H54 (cell line): ENCODE data around the gene STPG4.

Experiments used
- DNase-seq: peaks from one replicate; pipeline ENCODE4 v3.0.0; 2011; ENCODE audit warnings: low spot score, mixed read lengths; ENCODE audit not compliant: insufficient read length
- FAIRE-seq: peaks from 3 replicates; lab custom pipeline; 2011; peaks lifted over from hg19 to GRCh38; lab: Jason Lieb, UNC
- POLR2A ChIP-seq: IDR thresholded peaks from 2 replicates; pipeline ENCODE4 v1.6.1; 2011; ENCODE audit warnings: low read depth, mild to moderate bottlenecking, low read length

Gene STPG4

DNA sequence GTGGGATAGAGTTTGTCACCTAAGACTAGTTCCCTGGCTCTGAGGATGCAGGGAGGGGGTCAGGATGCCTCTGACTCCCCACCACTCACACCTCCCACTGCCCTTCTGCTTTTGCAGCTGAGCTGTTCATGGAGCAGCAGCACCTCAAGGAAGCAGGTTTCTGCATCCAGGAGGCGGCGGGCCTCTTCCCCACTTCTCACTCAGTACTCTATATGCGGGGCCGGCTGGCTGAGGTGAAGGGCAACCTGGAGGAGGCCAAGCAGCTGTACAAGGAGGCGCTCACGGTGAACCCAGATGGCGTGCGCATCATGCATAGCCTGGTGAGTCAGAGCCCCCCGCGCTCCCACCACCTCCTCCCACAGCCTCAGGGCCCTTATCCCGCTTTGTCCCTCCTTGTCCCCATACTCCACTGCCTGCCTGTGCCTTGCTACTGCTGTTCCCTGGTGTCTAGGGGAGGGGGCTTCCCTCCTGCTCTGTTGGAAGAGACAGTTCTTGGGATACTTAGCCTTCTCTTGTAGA lies 94.4 kb downstream of the STPG4 start:
- no peak for DNase-seq
- TF ChIP-seq POLR2A = no peak
- no peak for FAIRE-seq

DNA sequence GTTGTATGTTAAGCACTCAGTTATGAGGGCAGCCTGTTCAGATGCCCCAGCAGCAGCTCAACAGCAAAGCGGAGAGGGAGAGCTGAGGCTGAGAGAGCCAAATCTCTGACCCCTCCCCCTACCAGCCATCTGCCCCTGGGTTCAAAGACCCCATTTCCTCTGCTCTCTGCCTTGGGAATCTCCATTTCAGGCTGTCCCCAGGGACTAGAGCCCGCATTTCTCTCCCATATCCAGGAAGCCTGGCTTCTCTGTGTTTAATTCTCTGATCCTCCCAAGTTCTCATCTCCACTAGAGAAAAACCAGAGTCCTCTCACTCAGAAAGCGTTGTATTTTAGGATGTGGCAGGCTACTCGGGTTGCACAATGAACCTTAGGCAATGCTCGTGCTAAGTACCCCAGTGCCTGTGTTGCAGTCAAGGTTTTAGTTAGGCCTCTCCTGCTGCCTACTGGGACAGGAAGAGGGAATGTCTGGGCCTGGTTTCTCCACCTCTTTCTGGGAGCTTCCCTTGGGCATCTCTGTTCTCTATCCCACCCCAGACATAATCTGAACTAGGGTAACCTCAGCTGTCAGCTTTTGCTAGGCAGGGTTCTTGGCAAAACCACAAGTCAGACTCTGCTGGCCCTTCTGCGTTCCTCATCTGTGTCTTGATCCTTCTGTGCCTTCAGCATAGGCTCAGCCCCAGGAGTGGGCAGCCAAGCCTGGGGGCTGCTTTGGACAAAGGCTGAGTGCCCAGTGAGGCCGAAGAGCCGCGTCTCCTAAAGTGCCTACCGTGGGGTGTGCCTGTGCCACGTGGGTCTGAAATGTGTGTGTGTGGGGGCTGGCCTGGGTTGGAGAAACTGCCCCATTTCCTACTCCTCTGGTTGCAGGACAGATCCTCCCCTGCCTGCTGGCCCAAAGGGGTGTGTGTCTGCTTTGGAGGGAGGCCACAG lies 96.8 kb downstream of the STPG4 start:
- no peak for TF ChIP-seq POLR2A
- no peak for FAIRE-seq
- no peak for DNase-seq

DNA sequence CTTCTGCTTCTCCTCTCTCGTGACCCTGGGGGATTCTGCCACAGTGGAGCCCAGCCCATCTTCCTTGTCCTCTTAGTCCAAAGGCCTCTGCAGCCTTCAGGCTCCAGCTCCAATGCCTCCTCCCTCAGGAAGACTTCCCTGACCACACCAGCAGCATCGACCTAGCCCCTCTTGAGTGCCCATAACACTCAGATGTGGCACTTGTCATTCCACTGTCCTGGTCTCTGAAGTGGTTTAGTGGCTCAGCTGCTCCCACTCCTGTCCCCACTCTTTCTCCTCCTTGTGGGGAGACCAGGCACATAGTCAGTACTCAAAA lies 97.5 kb downstream of the STPG4 start:
- no peak for TF ChIP-seq POLR2A
- FAIRE-seq (no peak), DNase-seq (no peak)

DNA sequence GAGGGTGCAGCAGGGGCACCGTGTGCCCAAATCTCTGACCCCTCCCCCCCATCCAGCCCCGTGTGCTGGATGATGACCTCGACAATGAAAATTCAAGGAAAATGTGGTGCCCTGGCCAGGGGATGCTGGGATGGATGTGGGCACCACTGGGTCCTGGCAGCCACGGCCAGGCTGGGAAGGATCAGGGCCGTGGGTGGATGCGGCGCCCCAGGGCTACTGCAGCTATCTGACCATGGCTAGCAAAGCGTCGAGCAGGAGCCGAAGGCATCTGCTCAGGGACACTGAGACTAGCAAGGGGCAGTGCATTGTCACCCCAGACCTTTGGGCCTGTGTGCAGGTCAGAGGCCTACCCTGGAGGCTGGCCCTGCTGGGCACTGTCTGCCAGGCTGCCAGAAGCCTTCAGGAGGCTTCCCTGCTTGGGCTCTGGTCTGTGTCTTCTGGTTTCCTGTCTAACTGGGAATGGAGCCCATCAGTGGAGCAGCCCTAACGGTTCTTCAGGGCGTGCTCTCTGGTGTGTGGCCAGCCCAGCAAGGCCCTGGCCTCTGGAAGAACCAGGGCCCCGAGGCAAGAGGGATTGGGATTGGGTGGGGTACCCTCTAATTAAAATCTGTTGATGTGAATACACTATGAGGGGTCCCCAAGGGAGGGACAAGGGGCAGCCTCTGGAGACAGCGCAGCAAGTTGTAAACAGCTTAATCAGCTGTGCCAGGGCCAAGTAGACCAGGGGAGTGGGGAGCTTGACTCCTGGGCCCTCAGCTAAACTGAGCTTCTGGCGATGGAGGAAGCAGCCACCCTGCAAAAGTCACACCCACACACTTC lies 98.0 kb downstream of the STPG4 start:
- TF ChIP-seq POLR2A = no peak
- FAIRE-seq (no peak), DNase-seq (no peak)

DNA sequence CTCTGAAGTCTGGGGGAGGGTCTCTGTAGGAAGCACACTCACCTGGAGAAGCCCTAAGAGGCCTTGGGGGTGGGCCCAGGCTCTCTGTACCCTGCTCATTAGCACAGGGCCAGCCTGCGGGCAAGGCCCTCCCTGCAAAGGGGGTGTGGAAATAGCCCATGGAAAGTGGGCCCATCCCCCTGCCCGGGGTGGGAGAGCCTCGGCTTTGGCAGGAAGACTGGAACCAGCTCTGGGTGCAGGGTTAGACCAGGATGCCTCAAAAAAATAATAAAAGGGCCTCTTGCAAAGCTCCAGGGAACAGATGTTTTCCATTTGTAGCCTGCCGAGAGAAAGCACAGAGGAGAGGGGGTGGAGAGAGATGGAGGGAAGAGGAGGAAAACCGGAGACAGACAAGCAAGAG lies 98.7 kb downstream of the STPG4 start:
- no peak for DNase-seq
- no peak for FAIRE-seq
- no peak for TF ChIP-seq POLR2A

DNA sequence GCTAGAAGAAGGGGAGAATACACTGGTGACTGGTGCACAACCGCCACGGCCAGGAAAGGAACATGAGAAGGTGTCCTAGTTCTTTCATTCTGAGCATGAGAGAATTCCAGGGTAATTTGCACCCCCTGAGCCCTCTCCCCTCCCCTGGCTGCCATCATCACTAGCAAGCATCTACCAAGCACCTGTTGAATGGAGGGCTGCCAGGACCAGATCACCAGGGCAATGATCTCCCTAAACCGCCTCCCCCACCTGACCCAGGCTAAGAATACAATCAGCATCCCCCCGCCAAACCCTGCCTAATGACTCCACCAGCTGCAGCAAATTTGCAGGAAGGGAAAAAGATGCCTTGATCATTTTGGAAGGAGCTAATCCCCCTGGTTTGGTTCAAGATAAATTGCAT lies 100.2 kb downstream of the STPG4 start:
- no peak for FAIRE-seq
- TF ChIP-seq POLR2A = no peak
- no peak for DNase-seq

DNA sequence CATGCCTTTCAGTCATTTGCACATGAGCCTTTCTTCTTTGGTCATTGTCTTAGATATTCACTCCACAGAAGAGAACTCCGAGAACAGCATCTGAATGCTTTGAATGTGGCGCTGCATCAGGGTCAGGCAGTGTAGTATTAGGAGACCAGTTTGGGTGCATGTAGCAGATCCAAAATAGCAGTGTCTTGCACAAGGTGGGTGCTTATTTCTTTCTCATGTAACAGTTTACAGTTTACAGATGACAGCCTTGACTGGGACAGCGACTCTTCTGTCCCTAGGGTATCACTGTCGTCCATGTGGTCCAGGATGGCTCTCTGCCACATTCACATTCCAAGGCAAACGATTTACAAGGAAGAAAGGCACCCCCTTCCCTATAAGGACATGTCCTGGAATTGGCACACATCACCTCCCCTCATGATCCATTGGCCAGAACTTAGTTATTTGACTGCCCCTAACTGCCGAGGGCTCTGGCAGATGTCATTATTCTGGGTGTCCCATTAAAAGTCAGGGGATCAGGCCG lies 101.0 kb downstream of the STPG4 start:
- no peak for FAIRE-seq
- no peak for DNase-seq
- TF ChIP-seq POLR2A = no peak

DNA sequence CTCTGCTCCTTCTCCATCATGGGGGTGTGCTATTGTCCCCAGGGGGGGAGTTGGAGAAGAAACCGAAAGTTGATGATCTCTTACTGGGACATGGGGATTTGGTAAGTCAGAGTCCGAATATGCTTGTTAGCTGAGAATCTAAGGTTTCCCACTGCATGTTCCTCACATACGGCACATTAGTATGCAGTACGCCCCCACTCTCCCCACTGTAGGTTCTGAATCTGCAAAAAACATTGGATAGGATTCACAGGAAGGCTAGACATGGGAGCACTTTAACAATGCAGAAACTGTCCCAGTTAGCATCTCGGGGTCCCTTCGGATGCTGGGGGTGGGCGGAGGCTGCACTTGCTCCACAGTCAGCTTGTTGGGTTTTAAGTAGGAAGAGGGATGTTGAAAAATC lies 102.3 kb downstream of the STPG4 start:
- no peak for FAIRE-seq
- DNase-seq = no peak
- no peak for TF ChIP-seq POLR2A

DNA sequence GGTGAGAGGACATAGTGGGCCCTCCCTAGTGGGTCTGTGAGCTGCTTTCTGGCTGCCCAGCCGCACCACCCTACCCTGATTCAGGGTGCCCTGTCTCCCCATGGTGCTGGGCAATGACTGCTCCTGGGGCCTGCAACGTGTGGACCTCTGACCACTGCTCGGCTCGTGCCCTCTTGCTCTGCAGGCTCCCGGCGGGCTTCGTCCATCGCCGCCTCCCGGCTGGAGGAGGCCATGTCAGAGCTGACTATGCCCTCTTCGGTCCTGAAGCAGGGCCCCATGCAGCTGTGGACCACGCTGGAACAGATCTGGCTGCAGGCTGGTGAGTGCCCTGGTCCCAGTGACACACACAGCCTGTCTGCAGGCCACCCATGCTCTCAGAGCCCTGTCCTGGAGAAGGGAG lies 103.5 kb downstream of the STPG4 start:
- DNase-seq (no peak), FAIRE-seq (no peak)
- TF ChIP-seq POLR2A = no peak

DNA sequence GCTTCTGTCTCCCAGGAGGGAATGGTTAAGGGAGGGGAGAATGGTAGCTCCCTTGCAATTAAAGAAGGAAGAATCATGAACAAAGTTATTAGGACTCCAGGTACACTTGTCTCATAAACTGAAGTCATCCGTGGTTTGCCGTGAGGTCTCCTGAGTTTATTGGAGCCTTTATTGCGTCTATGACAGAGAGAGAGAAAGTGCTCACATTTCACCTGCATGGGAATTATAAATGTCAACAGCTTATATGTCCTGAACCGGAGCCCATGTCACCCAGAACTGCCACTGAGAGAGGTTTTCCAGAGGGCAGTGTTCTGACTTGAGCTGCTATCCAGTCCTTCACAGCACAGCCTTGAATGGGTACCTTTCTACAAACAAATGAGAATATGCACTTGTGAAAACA lies 104.3 kb downstream of the STPG4 start:
- FAIRE-seq (no peak), DNase-seq (no peak)
- no peak for TF ChIP-seq POLR2A

DNA sequence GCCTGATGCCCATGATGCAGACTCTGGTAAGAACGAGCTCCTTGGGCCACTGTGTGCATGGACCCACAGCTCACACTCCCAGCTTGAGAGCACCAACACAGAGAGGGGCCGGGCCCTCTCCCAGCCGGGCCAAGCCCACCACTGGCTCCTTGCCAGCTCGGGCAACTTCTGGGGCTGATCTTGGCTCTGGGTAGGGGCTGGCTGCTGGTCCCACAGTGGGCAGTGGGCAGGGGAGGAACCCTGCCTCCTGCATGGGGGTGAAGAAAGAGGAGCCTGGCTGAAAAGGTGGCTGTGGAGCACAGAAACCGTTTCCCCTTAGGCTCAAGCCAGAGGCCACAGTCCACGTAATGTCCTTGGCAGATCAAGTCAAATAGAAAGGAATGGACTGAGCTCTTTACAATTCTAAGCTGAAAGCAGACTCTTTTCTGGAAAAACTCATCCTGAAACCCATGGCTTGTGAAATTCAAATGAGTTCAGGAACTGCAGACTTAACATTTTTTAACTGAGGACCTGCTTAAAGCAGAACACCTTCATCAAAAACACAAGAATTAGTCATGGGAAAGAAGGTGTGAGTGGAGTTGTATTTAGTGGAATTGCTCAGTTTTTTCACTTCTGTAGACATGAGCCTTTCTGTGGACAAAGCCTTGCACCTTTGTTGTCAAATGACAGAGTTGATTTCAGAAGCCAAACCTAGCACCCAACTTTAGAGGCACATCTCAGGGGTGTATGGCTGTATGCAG lies 104.9 kb downstream of the STPG4 start:
- FAIRE-seq (no peak), DNase-seq (no peak)
- TF ChIP-seq POLR2A = no peak

DNA sequence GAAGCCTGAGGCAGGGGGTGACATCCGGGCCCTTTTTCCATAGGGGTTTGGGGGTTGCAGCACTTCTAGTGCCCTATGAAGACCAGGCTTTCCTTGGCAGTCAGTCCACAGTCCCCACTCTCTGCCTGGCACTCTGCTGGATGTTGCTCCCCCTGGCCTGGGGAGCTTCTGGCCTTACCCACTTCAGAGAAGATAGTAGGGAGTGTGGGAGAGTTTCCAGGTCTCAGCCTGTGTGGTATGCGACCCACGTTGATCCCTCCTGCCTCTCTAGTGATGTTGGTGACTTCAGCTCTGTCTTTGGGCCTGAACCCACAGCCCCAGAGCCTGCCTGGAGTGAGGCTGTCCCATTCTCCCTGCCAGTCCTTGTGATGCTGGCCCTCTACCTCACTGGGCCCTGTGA lies 105.6 kb downstream of the STPG4 start:
- no peak for DNase-seq
- no peak for FAIRE-seq

DNA sequence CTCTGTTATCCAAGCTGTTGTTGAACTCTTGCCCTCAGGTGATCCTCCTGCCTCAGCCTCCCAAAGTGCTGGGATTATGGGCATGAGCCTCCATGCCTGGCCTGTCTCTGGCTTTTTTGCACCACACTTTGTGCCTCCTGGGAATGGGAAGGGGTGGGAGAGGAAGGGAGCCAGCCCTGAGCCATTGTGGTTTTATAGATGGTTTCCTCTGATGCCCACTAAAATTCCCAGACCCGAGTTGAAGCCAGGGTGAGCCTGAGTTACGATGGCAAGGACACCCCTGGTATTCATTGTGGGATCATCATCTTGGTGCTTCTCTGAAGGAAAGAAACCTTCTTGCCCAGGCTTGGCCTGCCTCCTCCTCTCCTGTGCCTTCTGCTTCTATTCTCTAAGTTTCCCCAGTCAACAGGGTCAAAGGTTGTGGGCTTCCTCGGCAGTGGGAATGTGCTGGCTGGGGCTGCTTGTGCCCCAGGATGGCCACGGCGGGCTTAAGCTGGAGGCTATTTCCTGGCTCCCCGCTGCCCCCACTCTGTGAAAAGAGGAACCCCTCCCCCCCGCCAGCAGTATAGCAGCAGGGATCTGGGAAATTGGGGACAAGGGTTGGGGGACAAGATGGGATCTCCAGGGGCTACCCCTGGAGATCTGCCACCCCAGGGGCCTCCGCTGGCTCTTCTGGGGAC lies 106.2 kb downstream of the STPG4 start:
- no peak for TF ChIP-seq POLR2A
- no peak for DNase-seq
- FAIRE-seq = no peak

More for the DNA sequence above, 105.6 kb downstream of the STPG4 start:
- TF ChIP-seq POLR2A = no peak
